MM.1S (cell line): ENCODE data around the gene CHGA.

Experiments used
- CTCF ChIP-seq: fragments of 300-600 bp; sonication (generic); IDR thresholded peaks from 2 replicates; pipeline ENCODE4 v1.5.1; 2016; ENCODE audit warnings: antibody characterized with exemption, low read length, mixed read lengths
- EZH2 ChIP-seq: fragments of 300-600 bp; sonication (generic); optimal IDR thresholded peaks from 2 replicates; pipeline ENCODE3; 2017; ENCODE audit warnings: low read depth, mild to moderate bottlenecking, antibody characterized with exemption, low read length, mixed read lengths

GRCh38 chr14:92965281-92965680 lies 42.3 kb downstream of the CHGA start:
- TF ChIP-seq CTCF (no peak), EZH2 (no peak)
